ENCODE data around the gene TSEN15. TPM values are rescaled to one million over a fixed set of nuclear protein-coding genes. Genes with fewer than 3 reads are reported as not detected.

The TSEN15 gene
- total and polyA plus RNA-seq, 2 donors = 30.1 to 41.4 TPM

DNA sequence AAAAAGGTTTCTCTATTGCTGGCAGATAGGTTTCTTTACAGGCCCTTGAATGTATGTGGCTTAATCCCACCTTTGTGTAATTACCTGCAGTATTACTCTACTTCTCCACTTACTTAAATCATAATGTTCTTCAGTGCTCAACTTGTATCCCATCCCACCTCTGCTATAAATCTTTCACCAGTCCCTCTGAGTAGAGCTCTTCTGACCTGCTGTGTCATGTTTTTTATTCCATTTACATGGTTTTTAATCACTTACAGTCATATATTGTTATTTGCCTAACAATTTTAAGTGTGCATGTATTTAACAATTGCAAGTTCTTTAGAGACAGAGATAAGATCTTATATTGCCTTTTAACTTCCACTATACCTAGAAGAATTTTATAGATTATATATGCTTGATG, 2.4 kb downstream of the TSEN15 start:
- DNase-seq (ENCODE audit: low read depth in 6 of 9, low spot score in 9 of 9) = no peak
- no peak overlapping the region for H3K4me3 ChIP-seq (ENCODE audit: low read length in 2 of 2)
- H3K9me3 ChIP-seq (ENCODE audit: control insufficient read depth in 2 of 2, insufficient read depth in 1 of 2, low read length in 1 of 2) = no peaks in the 10 kb centered on the region
- no peaks in the 10 kb centered on the region for H3K27me3 ChIP-seq (ENCODE audit: control insufficient read depth in 2 of 2, insufficient read depth in 1 of 2, low read length in 1 of 2)
- no peak overlapping the region for H3K27ac ChIP-seq (ENCODE audit: low read depth in 1 of 2, low read length in 1 of 2)
- peaks cover 6 to 9% of the 10 kb centered on the region in 2 donors for H3K4me1 ChIP-seq (ENCODE audit: control insufficient read depth in 2 of 2, insufficient read depth in 2 of 2, low read length in 2 of 2)
- peaks cover 0 to 12% of the 10 kb centered on the region in 2 donors for H3K36me3 ChIP-seq (ENCODE audit: control insufficient read depth in 2 of 2, insufficient read depth in 2 of 2, low read length in 1 of 2)

- Histone ChIP-seq H3K9me3 (ENCODE audit: control insufficient read depth in 2 of 2, insufficient read depth in 1 of 2, low read length in 1 of 2) (no peaks in the 10 kb centered on the region), H3K27me3 (ENCODE audit: control insufficient read depth in 2 of 2, insufficient read depth in 1 of 2, low read length in 1 of 2) (no peaks in the 10 kb centered on the region), H3K27ac (ENCODE audit: low read depth in 1 of 2, low read length in 1 of 2) (no peak overlapping the region), H3K4me1 (ENCODE audit: control insufficient read depth in 2 of 2, insufficient read depth in 2 of 2, low read length in 2 of 2) (peaks cover 0 to 3% of the 10 kb centered on the region in 2 donors), H3K36me3 (ENCODE audit: control insufficient read depth in 2 of 2, insufficient read depth in 2 of 2, low read length in 1 of 2) (peaks cover 0 to 17% of the 10 kb centered on the region in 2 donors), H3K4me3 (ENCODE audit: low read length in 2 of 2) (no peak overlapping the region)
- 98% methylated on average over 2 of the region's 2 CpGs for WGBS
- no peak for DNase-seq (ENCODE audit: low read depth in 6 of 9, low spot score in 9 of 9)
Observed at GRCh38 chr1:184056921-184057555, 5.5 kb downstream of the TSEN15 start.

- Histone ChIP-seq H3K9me3 (ENCODE audit: control insufficient read depth in 2 of 2, insufficient read depth in 1 of 2, low read length in 1 of 2) (no peaks in the 10 kb centered on the region), H3K36me3 (ENCODE audit: control insufficient read depth in 2 of 2, insufficient read depth in 2 of 2, low read length in 1 of 2) (peaks cover 0 to 18% of the 10 kb centered on the region in 2 donors), H3K4me1 (ENCODE audit: control insufficient read depth in 2 of 2, insufficient read depth in 2 of 2, low read length in 2 of 2) (no peaks in the 10 kb centered on the region)
Observed at GRCh38 chr1:184059887-184060286, 8.4 kb downstream of the TSEN15 start.

GRCh38 chr1:184060316-184060715, 8.8 kb downstream of the TSEN15 start:
- H3K4me3 ChIP-seq (ENCODE audit: low read length in 2 of 2) = no peak overlapping the region
- no peaks in the 10 kb centered on the region for H3K4me1 ChIP-seq (ENCODE audit: control insufficient read depth in 2 of 2, insufficient read depth in 2 of 2, low read length in 2 of 2)
- H3K36me3 ChIP-seq (ENCODE audit: control insufficient read depth in 2 of 2, insufficient read depth in 2 of 2, low read length in 1 of 2) = peaks cover 0 to 15% of the 10 kb centered on the region in 2 donors
- no peak overlapping the region for H3K27ac ChIP-seq (ENCODE audit: low read depth in 1 of 2, low read length in 1 of 2)
- no peaks in the 10 kb centered on the region for H3K27me3 ChIP-seq (ENCODE audit: control insufficient read depth in 2 of 2, insufficient read depth in 1 of 2, low read length in 1 of 2)
- WGBS = 96% methylated on average over 3 of the region's 3 CpGs
- DNase-seq (ENCODE audit: low read depth in 6 of 9, low spot score in 9 of 9) = no peak
- H3K9me3 ChIP-seq (ENCODE audit: control insufficient read depth in 2 of 2, insufficient read depth in 1 of 2, low read length in 1 of 2) = no peaks in the 10 kb centered on the region

More at GRCh38 chr1:184059887-184060286, 8.4 kb downstream of the TSEN15 start:
- Histone ChIP-seq H3K27me3 (ENCODE audit: control insufficient read depth in 2 of 2, insufficient read depth in 1 of 2, low read length in 1 of 2) (no peaks in the 10 kb centered on the region), H3K27ac (ENCODE audit: low read depth in 1 of 2, low read length in 1 of 2) (no peak overlapping the region), H3K4me3 (ENCODE audit: low read length in 2 of 2) (no peak overlapping the region)
- DNase-seq (ENCODE audit: low read depth in 6 of 9, low spot score in 9 of 9) = no peak

- no peak for DNase-seq (ENCODE audit: low read depth in 6 of 9, low spot score in 9 of 9)
- no peaks in the 10 kb centered on the region for H3K27me3 ChIP-seq (ENCODE audit: control insufficient read depth in 2 of 2, insufficient read depth in 1 of 2, low read length in 1 of 2)
- H3K9me3 ChIP-seq (ENCODE audit: control insufficient read depth in 2 of 2, insufficient read depth in 1 of 2, low read length in 1 of 2) = no peaks in the 10 kb centered on the region
- peaks cover 0 to 15% of the 10 kb centered on the region in 2 donors for H3K36me3 ChIP-seq (ENCODE audit: control insufficient read depth in 2 of 2, insufficient read depth in 2 of 2, low read length in 1 of 2)
- H3K27ac ChIP-seq (ENCODE audit: low read depth in 1 of 2, low read length in 1 of 2) = no peak overlapping the region
- no peak overlapping the region for H3K4me3 ChIP-seq (ENCODE audit: low read length in 2 of 2)
- H3K4me1 ChIP-seq (ENCODE audit: control insufficient read depth in 2 of 2, insufficient read depth in 2 of 2, low read length in 2 of 2) = no peaks in the 10 kb centered on the region
- WGBS = 96% methylated on average over 2 of the region's 2 CpGs
Observed at GRCh38 chr1:184061396-184062003, 10.0 kb downstream of the TSEN15 start.

GRCh38 chr1:184062640-184063286, 11.2 kb downstream of the TSEN15 start:
- H3K36me3 ChIP-seq (ENCODE audit: control insufficient read depth in 2 of 2, insufficient read depth in 2 of 2, low read length in 1 of 2) = peaks cover 0 to 10% of the 10 kb centered on the region in 2 donors
- no peak overlapping the region for H3K4me3 ChIP-seq (ENCODE audit: low read length in 2 of 2)
- no peak overlapping the region for H3K27ac ChIP-seq (ENCODE audit: low read depth in 1 of 2, low read length in 1 of 2)
- 97% methylated on average over 3 of the region's 3 CpGs for WGBS
- H3K27me3 ChIP-seq (ENCODE audit: control insufficient read depth in 2 of 2, insufficient read depth in 1 of 2, low read length in 1 of 2) = no peaks in the 10 kb centered on the region
- no peaks in the 10 kb centered on the region for H3K9me3 ChIP-seq (ENCODE audit: control insufficient read depth in 2 of 2, insufficient read depth in 1 of 2, low read length in 1 of 2)
- H3K4me1 ChIP-seq (ENCODE audit: control insufficient read depth in 2 of 2, insufficient read depth in 2 of 2, low read length in 2 of 2) = no peaks in the 10 kb centered on the region
- DNase-seq (ENCODE audit: low read depth in 6 of 9, low spot score in 9 of 9) = no peak

- no peak for DNase-seq (ENCODE audit: low read depth in 6 of 9, low spot score in 9 of 9)
- Histone ChIP-seq H3K4me1 (ENCODE audit: control insufficient read depth in 2 of 2, insufficient read depth in 2 of 2, low read length in 2 of 2) (no peaks in the 10 kb centered on the region), H3K4me3 (ENCODE audit: low read length in 2 of 2) (no peak overlapping the region), H3K27me3 (ENCODE audit: control insufficient read depth in 2 of 2, insufficient read depth in 1 of 2, low read length in 1 of 2) (no peaks in the 10 kb centered on the region), H3K36me3 (ENCODE audit: control insufficient read depth in 2 of 2, insufficient read depth in 2 of 2, low read length in 1 of 2) (peaks cover 0 to 5% of the 10 kb centered on the region in 2 donors), H3K9me3 (ENCODE audit: control insufficient read depth in 2 of 2, insufficient read depth in 1 of 2, low read length in 1 of 2) (no peaks in the 10 kb centered on the region), H3K27ac (ENCODE audit: low read depth in 1 of 2, low read length in 1 of 2) (no peak overlapping the region)
Observed at GRCh38 chr1:184065559-184065958, 14.0 kb downstream of the TSEN15 start.

DNA sequence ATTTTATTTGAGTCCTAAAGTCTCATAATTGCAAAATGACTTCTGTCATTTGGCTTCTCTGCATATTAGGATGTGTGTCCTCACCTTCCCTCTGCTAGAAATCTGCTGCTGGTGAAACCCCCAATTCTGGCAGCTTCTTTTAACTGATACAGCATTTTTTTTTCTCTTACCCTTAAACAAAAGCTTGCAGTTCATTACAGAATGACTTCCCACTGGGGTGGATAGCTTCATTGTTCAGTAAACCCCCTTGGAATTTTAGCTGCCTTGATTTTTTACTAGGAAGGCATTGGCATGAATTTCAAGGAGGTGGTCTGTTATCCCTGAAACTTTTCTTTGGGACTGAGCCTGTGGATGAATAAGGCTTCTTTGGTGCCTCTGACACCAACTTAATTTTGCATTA, 16.8 kb downstream of the TSEN15 start:
- peaks cover 0 to 8% of the 10 kb centered on the region in 2 donors for H3K36me3 ChIP-seq (ENCODE audit: control insufficient read depth in 2 of 2, insufficient read depth in 2 of 2, low read length in 1 of 2)
- DNase-seq (ENCODE audit: low read depth in 6 of 9, low spot score in 9 of 9) = no peak
- no peaks in the 10 kb centered on the region for H3K27me3 ChIP-seq (ENCODE audit: control insufficient read depth in 2 of 2, insufficient read depth in 1 of 2, low read length in 1 of 2)
- H3K9me3 ChIP-seq (ENCODE audit: control insufficient read depth in 2 of 2, insufficient read depth in 1 of 2, low read length in 1 of 2) = no peaks in the 10 kb centered on the region
- no peak overlapping the region for H3K4me3 ChIP-seq (ENCODE audit: low read length in 2 of 2)
- no peak overlapping the region for H3K27ac ChIP-seq (ENCODE audit: low read depth in 1 of 2, low read length in 1 of 2)
- H3K4me1 ChIP-seq (ENCODE audit: control insufficient read depth in 2 of 2, insufficient read depth in 2 of 2, low read length in 2 of 2) = no peaks in the 10 kb centered on the region

DNA sequence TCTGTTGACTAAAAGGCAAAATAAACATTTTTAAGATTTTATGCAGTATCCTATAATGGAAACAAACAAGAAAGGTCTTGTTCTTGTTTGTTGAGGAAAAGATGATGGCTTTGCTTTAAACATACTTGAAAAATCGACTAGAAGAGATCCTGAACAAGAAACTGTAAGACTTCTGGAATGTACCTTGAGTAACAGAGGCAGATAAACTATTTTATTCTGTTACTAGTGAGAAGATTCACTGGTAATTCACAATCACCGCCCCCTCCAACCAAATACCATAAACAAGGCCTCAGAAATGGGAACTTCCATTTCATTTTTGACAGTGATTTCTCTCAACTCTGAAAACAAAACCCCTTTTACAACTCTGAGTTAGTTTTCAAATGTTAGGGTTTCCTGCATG, 18.1 kb downstream of the TSEN15 start:
- Histone ChIP-seq H3K4me3 (ENCODE audit: low read length in 2 of 2) (no peak overlapping the region), H3K4me1 (ENCODE audit: control insufficient read depth in 2 of 2, insufficient read depth in 2 of 2, low read length in 2 of 2) (no peaks in the 10 kb centered on the region), H3K9me3 (ENCODE audit: control insufficient read depth in 2 of 2, insufficient read depth in 1 of 2, low read length in 1 of 2) (no peaks in the 10 kb centered on the region), H3K27me3 (ENCODE audit: control insufficient read depth in 2 of 2, insufficient read depth in 1 of 2, low read length in 1 of 2) (no peaks in the 10 kb centered on the region), H3K36me3 (ENCODE audit: control insufficient read depth in 2 of 2, insufficient read depth in 2 of 2, low read length in 1 of 2) (peaks cover 3 to 4% of the 10 kb centered on the region in 2 donors), H3K27ac (ENCODE audit: low read depth in 1 of 2, low read length in 1 of 2) (no peak overlapping the region)
- 95% methylated on average over 2 of the region's 2 CpGs for WGBS
- DNase-seq (ENCODE audit: low read depth in 6 of 9, low spot score in 9 of 9) = no peak

Data from thymus (tissue), 11 donors.